SK-N-SH treated with all-trans-retinoic acid at 6 μM for 48 hours (cell line): ENCODE results near the gene TLN1.
A peak's percentile ranks its signal among the peaks of the same experiment; 100 is the strongest.

Experiments used
- ATAC-seq: fragments of 200-7000 bp; cut with Tn5 transposase; 3 replicates; pipeline ENCODE4 v1.9.1; 2020; ENCODE audit warnings: mild to moderate bottlenecking, moderate library complexity
- CSDC2 ChIP-seq: fragments of 250-450 bp; sonication (Bioruptor Pico); IDR thresholded peaks from 2 replicates; pipeline ENCODE4 v1.5.0; 2020; ENCODE audit warnings: mild to moderate bottlenecking, moderate library complexity
- PPARA ChIP-seq: fragments of 250-450 bp; sonication (Bioruptor Pico); IDR thresholded peaks from 2 replicates; pipeline ENCODE4 v1.5.0; 2020; ENCODE audit warnings: mild to moderate bottlenecking, borderline replicate concordance
- RARB ChIP-seq: fragments of 250-450 bp; sonication (Bioruptor Pico); IDR thresholded peaks from 2 replicates; pipeline ENCODE4 v1.8.0; 2021; ENCODE audit warnings: mild to moderate bottlenecking, moderate library complexity
- SNAI2 ChIP-seq: fragments of 250-450 bp; sonication (Bioruptor Pico); IDR thresholded peaks from 2 replicates; pipeline ENCODE4 v1.5.0; 2020; ENCODE audit warnings: mild to moderate bottlenecking, moderate library complexity
- TOX ChIP-seq: fragments of 250-450 bp; sonication (Bioruptor Pico); IDR thresholded peaks from 2 replicates; pipeline ENCODE4 v1.8.0; 2021; ENCODE audit warnings: mild to moderate bottlenecking, moderate library complexity, borderline replicate concordance
- ZC3H10 ChIP-seq: fragments of 250-450 bp; sonication (Bioruptor Pico); IDR thresholded peaks from 2 replicates; pipeline ENCODE4 v1.5.1; 2021; ENCODE audit warnings: mild to moderate bottlenecking, moderate library complexity
- ZFP3 ChIP-seq: fragments of 250-450 bp; sonication (Bioruptor Pico); IDR thresholded peaks from 2 replicates; pipeline ENCODE4 v1.5.0; 2020; ENCODE audit warnings: mild to moderate bottlenecking, moderate library complexity
- ZFP30 ChIP-seq: fragments of 450-650 bp; formaldehyde crosslinking; IDR thresholded peaks from 2 replicates; pipeline ENCODE4 v1.5.0; 2022; ENCODE audit warnings: mild to moderate bottlenecking, moderate library complexity
- ZNF565 ChIP-seq: fragments of 450-650 bp; formaldehyde crosslinking; conservative IDR thresholded peaks from 2 replicates; pipeline ENCODE4 v1.5.0; 2020; ENCODE audit warnings: low read depth, mild to moderate bottlenecking, moderate library complexity
- ZNF8 ChIP-seq: fragments of 450-650 bp; formaldehyde crosslinking; IDR thresholded peaks from 2 replicates; pipeline ENCODE4 v1.5.0; 2020; ENCODE audit warnings: mild to moderate bottlenecking, moderate library complexity
- TF ChIP-seq, protein P1 (sequence below): fragments of 250-450 bp; sonication (Bioruptor Pico); IDR thresholded peaks from 2 replicates; pipeline ENCODE4 v1.5.0; 2020; ENCODE audit warnings: mild to moderate bottlenecking, moderate library complexity
- TF ChIP-seq, protein P2 (sequence below): fragments of 250-450 bp; sonication (Bioruptor Pico); IDR thresholded peaks from 2 replicates; pipeline ENCODE4 v1.8.0; 2021; ENCODE audit warnings: low read depth, mild to moderate bottlenecking, moderate library complexity, borderline replicate concordance
- TF ChIP-seq, protein P3 (sequence below): fragments of 250-450 bp; sonication (Bioruptor Pico); IDR thresholded peaks from 2 replicates; pipeline ENCODE4 v1.5.1; 2021; ENCODE audit warnings: mild to moderate bottlenecking, moderate library complexity
- TF ChIP-seq, protein P4 (sequence below): fragments of 250-450 bp; sonication (Bioruptor Pico); IDR thresholded peaks from 2 replicates; pipeline ENCODE4 v1.8.0; 2020; ENCODE audit warnings: mild to moderate bottlenecking, moderate library complexity, borderline replicate concordance
- TF ChIP-seq, protein P5 (sequence below): fragments of 250-450 bp; sonication (Bioruptor Pico); IDR thresholded peaks from 2 replicates; pipeline ENCODE4 v1.5.1; 2020; ENCODE audit warnings: low read depth, mild to moderate bottlenecking, moderate library complexity

Gene TLN1, protein sequence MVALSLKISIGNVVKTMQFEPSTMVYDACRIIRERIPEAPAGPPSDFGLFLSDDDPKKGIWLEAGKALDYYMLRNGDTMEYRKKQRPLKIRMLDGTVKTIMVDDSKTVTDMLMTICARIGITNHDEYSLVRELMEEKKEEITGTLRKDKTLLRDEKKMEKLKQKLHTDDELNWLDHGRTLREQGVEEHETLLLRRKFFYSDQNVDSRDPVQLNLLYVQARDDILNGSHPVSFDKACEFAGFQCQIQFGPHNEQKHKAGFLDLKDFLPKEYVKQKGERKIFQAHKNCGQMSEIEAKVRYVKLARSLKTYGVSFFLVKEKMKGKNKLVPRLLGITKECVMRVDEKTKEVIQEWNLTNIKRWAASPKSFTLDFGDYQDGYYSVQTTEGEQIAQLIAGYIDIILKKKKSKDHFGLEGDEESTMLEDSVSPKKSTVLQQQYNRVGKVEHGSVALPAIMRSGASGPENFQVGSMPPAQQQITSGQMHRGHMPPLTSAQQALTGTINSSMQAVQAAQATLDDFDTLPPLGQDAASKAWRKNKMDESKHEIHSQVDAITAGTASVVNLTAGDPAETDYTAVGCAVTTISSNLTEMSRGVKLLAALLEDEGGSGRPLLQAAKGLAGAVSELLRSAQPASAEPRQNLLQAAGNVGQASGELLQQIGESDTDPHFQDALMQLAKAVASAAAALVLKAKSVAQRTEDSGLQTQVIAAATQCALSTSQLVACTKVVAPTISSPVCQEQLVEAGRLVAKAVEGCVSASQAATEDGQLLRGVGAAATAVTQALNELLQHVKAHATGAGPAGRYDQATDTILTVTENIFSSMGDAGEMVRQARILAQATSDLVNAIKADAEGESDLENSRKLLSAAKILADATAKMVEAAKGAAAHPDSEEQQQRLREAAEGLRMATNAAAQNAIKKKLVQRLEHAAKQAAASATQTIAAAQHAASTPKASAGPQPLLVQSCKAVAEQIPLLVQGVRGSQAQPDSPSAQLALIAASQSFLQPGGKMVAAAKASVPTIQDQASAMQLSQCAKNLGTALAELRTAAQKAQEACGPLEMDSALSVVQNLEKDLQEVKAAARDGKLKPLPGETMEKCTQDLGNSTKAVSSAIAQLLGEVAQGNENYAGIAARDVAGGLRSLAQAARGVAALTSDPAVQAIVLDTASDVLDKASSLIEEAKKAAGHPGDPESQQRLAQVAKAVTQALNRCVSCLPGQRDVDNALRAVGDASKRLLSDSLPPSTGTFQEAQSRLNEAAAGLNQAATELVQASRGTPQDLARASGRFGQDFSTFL (N-terminal part only)

DNA sequence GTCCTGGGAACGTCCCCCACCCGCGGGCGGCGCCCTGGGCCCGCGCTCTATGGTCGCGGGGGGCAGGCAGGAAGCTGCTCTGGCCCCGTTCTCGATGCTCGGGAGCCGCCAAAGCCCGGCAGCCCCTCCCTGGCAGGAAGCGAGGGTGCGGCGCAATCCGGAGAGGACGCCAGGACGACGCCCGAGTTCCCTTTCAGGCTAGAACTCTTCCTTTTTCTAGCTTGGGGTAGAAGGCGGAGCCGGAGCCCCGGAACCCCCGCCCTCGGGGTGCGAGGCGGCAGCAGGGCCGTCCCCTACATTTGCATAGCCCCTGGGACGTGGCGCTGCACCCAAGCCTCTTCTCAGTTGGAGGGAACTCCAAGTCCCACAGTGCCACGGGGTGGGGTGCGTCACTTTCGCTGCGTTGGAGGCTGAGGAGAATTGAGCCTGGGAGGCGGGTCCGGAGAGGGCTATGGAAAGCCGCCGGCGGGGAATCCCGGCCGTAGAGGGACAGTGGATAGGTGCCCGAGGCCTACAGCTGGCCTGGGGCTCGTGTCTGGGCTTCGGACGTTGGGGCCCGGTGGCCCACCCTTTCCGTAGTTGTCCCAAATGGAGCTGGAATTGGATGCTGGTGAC is at the start of gene TLN1, which contains the start of gene CREB3:
TLN1 (minus strand) TSS at position 11 of the 615 bp plus-strand sequence. CDS start 6,501 bp downstream, outside the sequence.
CREB3 (plus strand) TSS at position 482 of the 615 bp plus-strand sequence; CDS start at position 589, 107 bp downstream.
- TF ChIP-seq ZFP3 (CRISPR knock-in tag) (no peak), CSDC2 (no peak), SNAI2 (CRISPR knock-in tag) (no peak)
- TF ChIP-seq, protein P1, sequence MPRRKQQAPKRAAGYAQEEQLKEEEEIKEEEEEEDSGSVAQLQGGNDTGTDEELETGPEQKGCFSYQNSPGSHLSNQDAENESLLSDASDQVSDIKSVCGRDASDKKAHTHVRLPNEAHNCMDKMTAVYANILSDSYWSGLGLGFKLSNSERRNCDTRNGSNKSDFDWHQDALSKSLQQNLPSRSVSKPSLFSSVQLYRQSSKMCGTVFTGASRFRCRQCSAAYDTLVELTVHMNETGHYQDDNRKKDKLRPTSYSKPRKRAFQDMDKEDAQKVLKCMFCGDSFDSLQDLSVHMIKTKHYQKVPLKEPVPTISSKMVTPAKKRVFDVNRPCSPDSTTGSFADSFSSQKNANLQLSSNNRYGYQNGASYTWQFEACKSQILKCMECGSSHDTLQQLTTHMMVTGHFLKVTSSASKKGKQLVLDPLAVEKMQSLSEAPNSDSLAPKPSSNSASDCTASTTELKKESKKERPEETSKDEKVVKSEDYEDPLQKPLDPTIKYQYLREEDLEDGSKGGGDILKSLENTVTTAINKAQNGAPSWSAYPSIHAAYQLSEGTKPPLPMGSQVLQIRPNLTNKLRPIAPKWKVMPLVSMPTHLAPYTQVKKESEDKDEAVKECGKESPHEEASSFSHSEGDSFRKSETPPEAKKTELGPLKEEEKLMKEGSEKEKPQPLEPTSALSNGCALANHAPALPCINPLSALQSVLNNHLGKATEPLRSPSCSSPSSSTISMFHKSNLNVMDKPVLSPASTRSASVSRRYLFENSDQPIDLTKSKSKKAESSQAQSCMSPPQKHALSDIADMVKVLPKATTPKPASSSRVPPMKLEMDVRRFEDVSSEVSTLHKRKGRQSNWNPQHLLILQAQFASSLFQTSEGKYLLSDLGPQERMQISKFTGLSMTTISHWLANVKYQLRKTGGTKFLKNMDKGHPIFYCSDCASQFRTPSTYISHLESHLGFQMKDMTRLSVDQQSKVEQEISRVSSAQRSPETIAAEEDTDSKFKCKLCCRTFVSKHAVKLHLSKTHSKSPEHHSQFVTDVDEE (CRISPR knock-in tag), result no peak
- TF ChIP-seq, protein P2, sequence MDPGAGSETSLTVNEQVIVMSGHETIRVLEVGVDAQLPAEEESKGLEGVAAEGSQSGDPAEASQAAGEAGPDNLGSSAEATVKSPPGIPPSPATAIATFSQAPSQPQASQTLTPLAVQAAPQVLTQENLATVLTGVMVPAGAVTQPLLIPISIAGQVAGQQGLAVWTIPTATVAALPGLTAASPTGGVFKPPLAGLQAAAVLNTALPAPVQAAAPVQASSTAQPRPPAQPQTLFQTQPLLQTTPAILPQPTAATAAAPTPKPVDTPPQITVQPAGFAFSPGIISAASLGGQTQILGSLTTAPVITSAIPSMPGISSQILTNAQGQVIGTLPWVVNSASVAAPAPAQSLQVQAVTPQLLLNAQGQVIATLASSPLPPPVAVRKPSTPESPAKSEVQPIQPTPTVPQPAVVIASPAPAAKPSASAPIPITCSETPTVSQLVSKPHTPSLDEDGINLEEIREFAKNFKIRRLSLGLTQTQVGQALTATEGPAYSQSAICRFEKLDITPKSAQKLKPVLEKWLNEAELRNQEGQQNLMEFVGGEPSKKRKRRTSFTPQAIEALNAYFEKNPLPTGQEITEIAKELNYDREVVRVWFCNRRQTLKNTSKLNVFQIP (CRISPR knock-in tag), result no peak
- TF ChIP-seq, protein P3, sequence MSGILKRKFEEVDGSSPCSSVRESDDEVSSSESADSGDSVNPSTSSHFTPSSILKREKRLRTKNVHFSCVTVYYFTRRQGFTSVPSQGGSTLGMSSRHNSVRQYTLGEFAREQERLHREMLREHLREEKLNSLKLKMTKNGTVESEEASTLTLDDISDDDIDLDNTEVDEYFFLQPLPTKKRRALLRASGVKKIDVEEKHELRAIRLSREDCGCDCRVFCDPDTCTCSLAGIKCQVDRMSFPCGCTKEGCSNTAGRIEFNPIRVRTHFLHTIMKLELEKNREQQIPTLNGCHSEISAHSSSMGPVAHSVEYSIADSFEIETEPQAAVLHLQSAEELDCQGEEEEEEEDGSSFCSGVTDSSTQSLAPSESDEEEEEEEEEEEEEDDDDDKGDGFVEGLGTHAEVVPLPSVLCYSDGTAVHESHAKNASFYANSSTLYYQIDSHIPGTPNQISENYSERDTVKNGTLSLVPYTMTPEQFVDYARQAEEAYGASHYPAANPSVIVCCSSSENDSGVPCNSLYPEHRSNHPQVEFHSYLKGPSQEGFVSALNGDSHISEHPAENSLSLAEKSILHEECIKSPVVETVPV (CRISPR knock-in tag), result no peak
- ATAC-seq, result peak; percentile 89

DNA sequence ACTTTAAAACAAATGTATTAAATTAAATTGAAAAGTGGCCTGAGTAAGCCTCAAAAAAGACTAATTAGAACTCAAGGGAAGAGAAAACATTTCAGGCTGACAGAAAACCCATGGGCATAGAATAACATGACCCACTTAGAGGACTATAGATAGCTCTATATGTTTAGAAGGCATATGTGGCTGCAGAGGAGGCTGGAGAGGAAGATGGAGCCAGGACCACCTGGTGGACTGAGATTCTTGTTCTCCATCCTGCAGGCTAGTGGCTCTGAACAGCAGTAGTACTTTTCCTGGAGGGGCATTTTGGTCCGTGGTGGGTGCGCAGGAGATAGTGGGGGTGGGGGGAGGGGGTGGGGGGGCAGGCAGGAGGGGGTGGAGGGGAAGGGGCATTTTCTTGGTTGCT is 49.1 kb upstream of the TLN1 start:
- TF ChIP-seq, protein P1 (CRISPR knock-in tag), result no peak
- TF ChIP-seq PPARA (CRISPR knock-in tag), result no peak
- TF ChIP-seq ZNF565 (CRISPR knock-in tag), result no peak
- TF ChIP-seq RARB, result no peak
- no peak for TF ChIP-seq ZFP30
- TF ChIP-seq, protein P4, sequence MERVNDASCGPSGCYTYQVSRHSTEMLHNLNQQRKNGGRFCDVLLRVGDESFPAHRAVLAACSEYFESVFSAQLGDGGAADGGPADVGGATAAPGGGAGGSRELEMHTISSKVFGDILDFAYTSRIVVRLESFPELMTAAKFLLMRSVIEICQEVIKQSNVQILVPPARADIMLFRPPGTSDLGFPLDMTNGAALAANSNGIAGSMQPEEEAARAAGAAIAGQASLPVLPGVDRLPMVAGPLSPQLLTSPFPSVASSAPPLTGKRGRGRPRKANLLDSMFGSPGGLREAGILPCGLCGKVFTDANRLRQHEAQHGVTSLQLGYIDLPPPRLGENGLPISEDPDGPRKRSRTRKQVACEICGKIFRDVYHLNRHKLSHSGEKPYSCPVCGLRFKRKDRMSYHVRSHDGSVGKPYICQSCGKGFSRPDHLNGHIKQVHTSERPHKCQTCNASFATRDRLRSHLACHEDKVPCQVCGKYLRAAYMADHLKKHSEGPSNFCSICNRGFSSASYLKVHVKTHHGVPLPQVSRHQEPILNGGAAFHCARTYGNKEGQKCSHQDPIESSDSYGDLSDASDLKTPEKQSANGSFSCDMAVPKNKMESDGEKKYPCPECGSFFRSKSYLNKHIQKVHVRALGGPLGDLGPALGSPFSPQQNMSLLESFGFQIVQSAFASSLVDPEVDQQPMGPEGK, result no peak
- no peak for TF ChIP-seq TOX (CRISPR knock-in tag)
- TF ChIP-seq ZFP3 (CRISPR knock-in tag), result no peak
- no peak for TF ChIP-seq ZNF8
- TF ChIP-seq, protein P5, sequence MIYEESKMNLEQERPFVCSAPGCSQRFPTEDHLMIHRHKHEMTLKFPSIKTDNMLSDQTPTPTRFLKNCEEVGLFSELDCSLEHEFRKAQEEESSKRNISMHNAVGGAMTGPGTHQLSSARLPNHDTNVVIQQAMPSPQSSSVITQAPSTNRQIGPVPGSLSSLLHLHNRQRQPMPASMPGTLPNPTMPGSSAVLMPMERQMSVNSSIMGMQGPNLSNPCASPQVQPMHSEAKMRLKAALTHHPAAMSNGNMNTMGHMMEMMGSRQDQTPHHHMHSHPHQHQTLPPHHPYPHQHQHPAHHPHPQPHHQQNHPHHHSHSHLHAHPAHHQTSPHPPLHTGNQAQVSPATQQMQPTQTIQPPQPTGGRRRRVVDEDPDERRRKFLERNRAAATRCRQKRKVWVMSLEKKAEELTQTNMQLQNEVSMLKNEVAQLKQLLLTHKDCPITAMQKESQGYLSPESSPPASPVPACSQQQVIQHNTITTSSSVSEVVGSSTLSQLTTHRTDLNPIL (CRISPR knock-in tag), result no peak
- no peak for TF ChIP-seq ZC3H10
- no peak for ATAC-seq
